ENCODE measurements around the gene BDH2.

GRCh38 chr4:103100691-103101090 lies 1.1 kb upstream of the BDH2 start:
- TF ChIP-seq CTCF (IDR thresholded peaks at IDR 0.05 in 8 of 11, conservative IDR thresholded peaks at IDR 0.05 in 3 of 11) (no peak), POLR2AphosphoS5 (IDR thresholded peaks at IDR 0.05) (no peak), POLR2A (IDR thresholded peaks at IDR 0.05) (no peak)
